Fibroblast of skin of right quadriceps (primary cell): Measurements from ENCODE around the gene SHQ1.
A peak's percentile ranks its signal among the peaks of the same experiment; 100 is the strongest.
"Not testable (repeated sequence)": the region's sequence is repeated elsewhere in the genome, so short reads cannot be mapped to it uniquely, and the experiment has no call there.

ENCODE experiments used
- DNase-seq: peaks from one replicate; pipeline ENCODE4 v3.0.0-alpha.2; 2013

SHQ1 gene

GRCh38 chr3:72797773-72798543 lies 50.3 kb downstream of the SHQ1 start:
- DNase-seq = peak; percentile 67

DNA sequence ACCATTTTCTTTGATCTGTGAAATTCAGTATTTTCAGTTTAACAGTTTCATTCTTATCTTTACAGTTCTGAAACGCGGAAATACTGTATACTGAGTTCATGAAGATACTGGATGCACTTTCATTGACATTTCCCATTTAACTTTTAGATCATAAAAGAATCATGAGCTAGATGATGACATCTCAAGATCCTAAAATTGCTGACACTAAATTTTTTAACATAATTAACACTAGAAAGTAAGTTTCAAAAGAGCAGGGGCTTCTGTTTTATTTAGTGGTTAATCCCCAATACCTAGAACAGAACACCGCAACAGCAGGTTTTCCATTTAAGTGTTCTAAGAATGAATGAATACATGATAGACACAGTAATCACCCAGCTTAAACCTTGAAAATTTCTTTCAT lies 54.2 kb downstream of the SHQ1 start:
- no peak for DNase-seq

GRCh38 chr3:72791161-72791560 lies 57.1 kb downstream of the SHQ1 start:
- DNase-seq = no peak

- DNase-seq = no peak
These were observed 58.5 kb downstream of the SHQ1 start for GRCh38 chr3:72789786-72790185.

GRCh38 chr3:72788232-72788631 lies 60.0 kb downstream of the SHQ1 start:
- not testable (repeated sequence) for DNase-seq

GRCh38 chr3:72786668-72787067 lies 61.6 kb downstream of the SHQ1 start:
- DNase-seq = no peak

GRCh38 chr3:72784226-72784625 lies 64.0 kb downstream of the SHQ1 start:
- DNase-seq = no peak

DNA sequence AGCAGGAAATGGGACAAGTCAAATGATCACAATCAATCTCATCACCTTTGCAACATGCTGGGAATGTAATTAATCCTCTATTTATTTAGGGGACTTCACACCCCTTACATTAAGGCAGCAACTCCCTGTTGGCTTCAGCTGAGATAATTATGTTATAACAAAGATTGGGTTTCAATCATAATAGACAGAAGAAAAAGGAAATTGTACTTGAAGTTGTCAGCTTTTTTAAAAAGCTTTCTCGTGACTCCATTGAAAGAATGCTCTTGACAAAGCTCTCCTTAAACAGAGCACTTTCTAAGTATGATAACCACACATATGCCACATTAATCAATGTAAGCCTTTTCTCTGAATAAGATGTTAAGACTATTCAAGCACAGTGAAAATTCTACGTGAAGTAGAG lies 65.7 kb downstream of the SHQ1 start:
- DNase-seq = no peak

- no peak for DNase-seq
These were observed 78.3 kb downstream of the SHQ1 start for GRCh38 chr3:72769758-72770540.

DNA sequence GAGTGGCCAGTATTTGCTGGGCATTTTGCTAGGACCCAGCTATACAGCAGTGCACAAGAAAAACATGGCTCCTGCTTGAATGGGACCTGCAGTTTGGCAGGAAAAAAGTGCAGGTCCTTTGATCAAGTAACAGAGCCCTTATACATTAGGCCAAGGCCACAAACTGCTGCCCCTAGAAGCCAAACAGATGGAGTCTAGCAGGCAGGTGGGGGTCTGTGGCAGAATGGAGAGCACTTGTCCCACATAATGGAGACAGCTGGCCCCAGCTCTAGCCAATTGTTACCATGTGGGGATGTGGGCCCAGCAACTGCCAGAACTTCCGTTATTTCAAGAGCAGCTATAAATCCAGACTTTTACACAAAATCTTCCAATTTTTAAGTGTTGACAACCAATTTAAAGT lies 79.3 kb downstream of the SHQ1 start:
- DNase-seq = no peak

DNA sequence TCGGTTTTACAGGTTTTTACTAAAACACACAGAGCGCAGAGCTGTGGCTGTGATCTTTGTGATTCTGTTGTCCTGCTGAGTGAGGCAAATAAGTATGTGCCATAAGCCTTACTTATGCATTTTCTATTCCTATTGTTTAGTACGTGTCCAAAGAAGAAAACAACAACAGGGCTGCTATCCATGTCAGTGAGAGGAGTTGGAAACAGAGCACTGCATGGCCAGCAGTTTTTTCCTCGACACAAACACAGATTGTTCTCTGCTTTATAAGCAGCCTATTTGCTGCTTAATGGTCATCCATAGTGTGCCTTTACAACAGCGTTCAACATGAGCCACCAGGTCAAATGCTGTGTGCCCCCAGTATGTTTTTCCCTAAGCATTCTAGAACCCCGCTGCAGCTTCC lies 79.8 kb downstream of the SHQ1 start:
- DNase-seq = no peak

DNA sequence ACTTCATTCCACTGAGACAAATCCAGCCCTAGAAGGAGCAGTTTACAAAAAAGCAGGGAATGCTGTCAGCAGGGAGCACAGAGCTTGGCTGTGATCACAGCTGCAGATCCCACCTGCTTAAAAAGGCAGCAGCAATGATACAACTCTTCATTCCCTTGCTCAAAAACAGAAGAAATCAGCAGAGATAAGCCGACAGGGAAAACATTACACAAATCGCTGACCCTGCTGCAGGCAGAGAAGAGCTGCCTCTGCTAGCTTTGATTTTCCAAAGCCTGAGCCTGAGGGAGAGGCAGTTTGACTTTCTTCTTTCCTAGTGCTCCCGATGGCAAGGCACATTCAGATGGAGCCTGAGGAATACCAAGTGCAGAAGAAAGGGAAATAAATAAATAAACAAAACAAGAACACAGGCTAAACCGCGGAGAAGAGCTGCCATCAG lies 80.2 kb downstream of the SHQ1 start:
- no peak for DNase-seq

GRCh38 chr3:72766866-72767265 lies 81.4 kb downstream of the SHQ1 start:
- no peak for DNase-seq

DNA sequence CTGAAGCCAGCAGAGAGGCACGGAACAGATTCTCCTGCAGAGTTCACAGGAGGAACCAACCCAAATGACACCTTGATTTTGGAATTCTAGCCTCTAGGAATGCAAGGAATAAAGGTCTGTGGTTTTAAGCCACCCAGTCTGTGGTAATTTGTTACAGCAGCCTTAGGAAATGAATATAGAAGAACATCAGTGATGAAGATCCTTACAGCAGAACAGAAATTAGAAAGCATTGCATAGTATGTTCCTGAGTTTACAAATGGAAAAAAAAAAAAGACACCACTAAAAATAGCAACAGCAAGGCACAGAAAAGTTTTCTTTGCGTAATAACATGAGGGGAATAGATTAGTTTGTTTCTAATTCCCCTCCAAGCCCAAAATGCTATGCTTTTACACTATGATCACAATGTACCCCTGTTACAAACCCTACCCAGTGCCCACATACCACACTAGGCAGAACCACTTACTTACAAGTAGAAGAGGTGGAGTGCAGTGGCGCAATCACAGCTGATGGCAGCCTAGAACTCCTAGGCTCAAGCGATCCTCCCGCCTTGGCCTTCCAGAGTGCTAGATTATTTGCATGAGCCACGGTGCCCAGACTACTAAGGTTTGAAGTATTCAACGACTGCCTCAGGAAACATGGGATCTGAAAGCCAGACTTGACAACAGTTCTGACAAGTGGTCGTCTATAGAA lies 84.3 kb downstream of the SHQ1 start:
- peak; percentile 36 for DNase-seq

DNA sequence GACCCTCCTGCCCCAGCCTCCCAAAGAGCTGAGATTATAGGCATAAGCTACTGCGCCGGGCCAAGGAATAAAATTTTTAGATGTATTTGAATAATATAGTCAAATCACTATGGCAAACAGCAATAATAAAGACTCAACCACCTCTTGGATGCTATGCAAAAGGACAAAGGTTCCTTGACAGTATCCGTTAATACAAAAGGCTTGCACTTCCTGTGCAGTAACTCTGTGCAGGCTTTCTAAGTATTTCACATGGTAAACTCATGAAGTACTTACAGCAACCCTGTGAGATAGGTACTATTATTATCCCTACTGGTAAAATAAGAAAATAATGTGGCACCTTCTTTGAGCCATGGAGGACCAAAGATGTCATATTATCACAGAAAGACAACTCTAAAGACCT lies 86.8 kb downstream of the SHQ1 start:
- no peak for DNase-seq

DNA sequence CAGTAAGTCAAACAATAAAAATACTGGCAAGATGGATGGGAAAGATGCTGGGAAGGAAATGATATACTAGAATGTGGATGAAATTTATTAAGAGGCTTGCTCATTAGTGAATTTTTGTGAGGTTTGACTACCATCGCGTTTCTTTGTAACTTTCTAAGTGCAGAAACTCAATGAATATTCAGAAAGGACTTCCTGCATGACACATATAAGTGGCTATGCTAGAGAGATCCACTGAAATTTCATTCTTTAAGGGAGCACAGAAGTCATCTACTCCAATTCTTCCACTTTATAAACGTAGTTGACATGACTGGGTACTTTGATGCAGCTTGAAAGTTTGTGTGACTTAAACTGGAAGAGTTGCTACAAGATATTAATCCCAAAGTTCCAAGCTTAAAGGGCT lies 88.0 kb downstream of the SHQ1 start:
- DNase-seq = no peak

DNA sequence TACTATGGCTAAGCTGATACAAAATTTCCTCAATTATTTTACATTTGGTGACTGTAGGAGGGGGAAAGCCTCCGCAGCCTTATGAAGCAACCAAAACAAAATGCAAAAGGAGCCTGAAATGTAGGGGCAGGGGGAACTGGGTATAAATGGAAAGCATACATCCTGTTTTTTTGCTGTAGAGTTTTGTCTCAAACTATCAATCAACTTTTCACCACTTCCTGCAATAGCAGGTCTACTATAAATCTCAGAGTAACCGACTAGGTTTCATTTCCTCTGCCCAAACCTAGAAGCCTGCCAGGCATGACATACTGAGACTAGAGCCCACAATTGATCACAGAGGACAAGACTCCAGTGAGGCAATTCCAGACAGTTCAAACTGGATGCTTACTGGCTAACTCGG lies 91.3 kb downstream of the SHQ1 start:
- peak; percentile 35 for DNase-seq

DNA sequence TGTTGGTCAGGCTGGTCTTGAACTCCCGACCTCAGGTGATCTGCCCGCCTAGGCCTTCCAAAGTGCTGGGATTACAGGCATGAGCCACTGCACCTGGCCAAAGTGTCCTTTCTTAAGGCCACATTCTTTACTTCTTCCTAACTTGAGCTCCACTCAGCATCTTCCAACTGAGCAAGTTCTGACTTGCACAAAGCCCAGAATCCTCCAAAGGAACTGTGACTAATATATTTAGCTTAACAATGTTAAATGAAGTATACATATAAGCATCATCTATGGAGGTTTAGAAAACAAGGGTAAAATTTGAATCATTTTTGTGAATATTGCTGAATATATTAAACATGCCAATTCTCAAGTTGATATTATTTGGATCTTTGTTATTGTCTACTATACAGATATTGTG lies 93.7 kb downstream of the SHQ1 start:
- no peak for DNase-seq

DNA sequence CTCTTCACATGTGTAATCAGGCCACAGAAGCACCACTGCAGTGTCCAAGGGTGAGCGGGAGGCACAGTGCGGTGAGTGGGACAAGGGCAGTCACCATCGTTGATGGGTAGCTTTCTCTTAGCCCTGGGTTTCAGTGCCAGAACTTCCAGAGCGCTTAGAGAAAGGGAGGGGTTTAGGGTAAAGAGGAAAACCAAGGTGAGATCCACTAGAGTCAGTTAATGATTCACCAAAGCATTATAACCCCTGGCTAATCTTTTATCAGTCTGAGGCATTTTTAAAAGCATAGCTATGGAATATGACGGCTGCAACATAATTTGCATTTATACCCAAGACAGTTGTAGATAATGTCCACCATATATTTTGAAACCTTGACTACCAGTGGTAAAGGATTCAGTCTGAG lies 94.8 kb downstream of the SHQ1 start:
- DNase-seq = no peak

DNA sequence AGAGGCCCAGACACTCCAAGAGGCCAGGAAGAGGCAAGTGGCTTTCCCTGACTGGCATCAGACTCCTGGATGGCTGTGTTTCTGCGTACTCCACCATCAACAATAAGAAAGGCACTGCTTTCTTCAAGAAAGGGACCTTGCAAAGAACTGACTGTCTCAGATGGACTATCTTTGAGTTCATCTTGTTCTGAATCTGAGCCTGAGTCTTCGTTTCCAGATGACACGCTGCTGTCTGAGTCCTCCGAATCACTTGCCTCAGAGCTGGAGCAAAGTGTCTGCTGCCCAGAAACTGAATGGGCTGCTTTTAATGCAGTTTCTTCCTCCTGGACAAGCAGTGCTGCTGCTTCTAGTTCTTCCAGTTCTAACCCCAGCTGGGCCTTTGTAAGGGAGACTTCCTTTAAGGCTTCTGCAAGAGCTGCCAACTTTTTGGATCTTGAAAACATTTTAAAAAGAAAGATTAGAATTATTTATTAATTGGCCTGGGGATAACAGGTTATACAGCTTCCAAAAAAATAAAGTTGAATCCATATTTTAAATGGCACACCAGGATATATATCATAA lies 97.8 kb downstream of the SHQ1 start:
- DNase-seq = no peak

GRCh38 chr3:72748659-72749058 lies 99.6 kb downstream of the SHQ1 start:
- no peak for DNase-seq

DNA sequence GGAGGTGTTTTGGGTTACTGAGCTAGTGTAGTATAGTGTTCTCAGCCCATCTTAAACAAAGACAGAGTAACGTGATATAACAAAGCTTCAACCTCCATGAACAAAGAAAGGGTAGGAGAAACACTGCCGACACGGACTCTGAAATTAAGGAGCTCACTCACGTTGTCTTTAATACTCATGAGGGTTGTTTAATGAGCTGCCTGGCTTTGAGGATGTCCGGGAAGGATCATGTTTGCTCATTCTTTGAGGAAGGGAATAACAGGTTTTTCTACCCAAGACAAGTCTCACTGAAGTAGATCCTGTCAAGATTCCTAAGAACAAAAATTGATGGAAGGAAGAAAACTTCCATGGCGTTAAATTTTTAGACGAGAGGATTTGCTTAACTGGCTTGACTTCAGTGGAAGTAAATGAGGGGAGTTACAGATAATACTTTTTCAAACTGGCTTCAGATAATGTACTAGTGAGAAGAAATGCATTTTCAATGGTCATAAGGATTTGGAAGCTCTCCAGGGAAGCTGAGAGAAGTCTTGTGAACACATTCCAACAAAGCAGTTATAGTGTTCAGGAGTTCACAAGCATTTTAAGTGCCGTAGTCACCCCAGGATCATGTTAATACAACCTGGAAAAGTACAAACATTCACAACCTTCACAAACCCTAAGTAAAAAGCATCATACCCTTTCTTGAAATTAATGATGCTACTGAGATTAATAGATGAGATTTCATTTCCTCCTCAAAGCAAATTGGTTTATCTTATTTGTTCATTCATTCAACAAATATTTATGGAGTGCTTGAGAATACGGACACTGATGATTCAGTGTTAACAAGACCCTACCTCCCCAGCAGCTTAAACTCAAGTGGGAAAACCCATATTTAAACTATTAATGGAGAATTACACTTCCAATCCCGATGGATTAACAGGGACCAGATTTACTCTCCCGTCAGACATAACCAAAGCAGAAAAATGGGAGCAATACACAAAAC lies 101.5 kb downstream of the SHQ1 start:
- peak; percentile 63 for DNase-seq
